ENCODE measurements around the gene SGSH.

Gene SGSH

DNA sequence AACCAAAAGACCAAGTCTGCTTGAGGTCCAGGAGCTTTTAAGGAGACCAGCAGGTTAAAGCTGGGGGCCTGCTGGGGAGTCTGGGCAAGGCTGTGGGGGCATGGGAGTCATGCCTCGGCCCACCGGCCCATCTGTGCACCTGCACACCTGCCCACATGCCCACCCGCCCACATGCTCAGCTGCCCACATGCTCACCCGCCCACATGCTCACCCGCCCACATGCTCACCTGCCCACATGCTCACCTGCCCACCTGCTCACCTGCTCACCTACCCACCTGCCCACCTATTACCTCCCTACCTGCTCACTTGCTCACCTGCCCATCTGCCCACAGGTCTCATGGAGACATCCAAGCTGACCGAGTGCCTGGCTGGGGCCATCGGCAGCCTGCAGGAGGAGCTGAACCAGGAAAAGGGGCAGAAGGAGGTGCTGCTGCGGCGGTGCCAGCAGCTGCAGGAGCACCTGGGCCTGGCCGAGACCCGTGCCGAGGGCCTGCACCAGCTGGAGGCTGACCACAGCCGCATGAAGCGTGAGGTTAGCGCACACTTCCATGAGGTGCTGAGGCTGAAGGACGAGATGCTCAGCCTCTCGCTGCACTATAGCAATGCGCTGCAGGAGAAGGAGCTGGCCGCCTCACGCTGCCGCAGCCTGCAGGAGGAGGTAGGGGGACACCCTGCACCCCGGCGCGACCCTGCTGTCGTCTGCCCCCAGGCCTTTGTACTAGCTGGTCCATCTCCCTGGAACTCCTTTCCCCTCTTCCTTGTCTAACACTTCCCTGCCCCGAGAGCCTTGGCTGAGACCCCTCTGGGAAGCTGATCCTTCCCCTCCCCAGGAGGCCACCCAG is 36.3 kb downstream of the SGSH start:
- DNase-seq (ENCODE audit: low read depth in 2 of 2), result no peak

DNA sequence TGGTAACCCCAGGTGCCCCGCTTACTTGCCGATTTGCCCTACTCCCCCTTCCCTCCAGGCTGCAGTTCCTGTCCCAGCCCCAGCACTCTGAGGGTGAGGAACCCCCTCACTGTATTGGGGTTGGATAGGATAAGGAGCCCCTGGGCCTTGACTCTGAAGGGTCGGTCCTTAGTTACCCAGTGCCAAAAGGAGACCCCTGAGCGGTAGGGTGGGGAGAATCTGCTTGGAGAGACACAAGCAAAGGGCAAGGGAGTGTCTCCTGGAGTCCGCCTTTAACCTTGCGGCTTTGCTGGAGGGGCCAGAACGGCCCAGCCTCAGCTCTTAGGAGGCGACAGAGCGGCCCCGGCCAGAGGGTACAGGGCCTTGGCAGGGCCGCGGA is 37.3 kb downstream of the SGSH start:
- DNase-seq (ENCODE audit: low read depth in 2 of 2), result no peak

DNA sequence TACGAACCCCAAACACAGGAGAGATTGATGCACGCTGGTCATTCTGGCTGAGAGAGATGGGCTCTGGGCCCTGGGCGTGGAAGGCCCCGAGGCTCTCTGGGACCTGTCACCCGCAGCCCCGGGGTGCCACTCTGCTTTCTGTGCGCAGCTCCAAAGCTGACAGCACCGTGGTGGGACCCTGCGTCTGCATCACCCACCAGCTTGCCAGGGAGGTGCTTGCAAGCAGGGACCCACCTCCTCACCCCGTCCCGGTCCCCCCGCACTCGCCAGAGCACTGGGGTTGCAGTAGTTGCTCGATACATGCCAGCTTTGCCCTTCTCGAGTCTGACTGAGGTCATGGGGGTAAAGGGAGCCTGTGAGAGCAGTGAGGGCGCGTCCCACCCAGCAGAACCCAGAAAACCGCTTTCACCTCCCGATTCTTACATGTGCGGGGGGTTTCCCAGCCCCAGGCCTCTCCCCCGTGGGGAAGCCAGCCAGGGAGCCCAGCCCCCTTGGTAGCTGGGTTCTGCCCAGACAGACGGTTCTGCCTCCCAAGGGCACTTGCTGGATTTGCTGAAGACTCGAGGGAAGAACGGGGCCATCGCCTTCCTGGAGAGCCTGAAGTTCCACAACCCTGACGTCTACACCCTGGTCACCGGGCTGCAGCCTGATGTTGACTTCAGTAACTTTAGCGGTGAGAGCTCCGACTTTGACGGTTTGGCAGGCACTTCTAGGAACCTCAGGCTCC is 37.9 kb downstream of the SGSH start:
- DNase-seq (ENCODE audit: low read depth in 2 of 2), result no peak

DNA sequence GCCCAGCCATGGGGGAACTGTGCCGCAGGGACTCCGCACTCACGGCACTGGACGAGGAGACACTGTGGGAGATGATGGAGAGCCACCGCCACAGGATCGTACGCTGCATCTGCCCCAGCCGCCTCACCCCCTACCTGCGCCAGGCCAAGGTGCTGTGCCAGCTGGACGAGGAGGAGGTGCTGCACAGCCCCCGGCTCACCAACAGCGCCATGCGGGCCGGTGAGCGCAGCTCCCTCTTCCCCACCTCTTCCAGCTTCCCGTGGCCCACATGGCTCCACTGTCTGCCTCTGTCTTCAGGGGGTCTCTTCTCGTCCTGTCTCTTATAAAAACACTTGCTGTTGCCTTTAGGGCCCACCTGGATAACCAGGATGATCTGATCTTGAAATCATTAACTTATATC is 38.7 kb downstream of the SGSH start:
- no peak for DNase-seq (ENCODE audit: low read depth in 2 of 2)

DNA sequence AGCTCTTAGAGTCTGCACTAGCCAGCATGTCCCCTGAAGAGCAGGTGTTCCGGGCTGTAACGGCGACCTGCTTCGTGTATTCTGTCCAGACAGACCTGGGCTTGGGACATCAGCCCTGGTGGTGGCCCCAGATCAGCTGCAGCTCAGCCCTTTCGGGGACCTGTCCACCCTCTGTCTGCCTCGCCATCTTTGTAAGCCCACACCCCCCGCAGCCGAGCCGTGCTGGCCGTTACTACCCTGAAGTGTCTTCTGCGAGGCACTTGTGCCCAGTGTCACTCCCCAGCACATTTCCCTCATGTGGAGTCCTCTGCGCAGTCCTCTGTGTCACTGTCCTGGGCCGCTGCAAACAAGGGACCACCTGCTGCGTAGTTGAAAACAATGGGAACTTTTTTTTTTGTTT is 39.9 kb downstream of the SGSH start:
- no peak for DNase-seq (ENCODE audit: low read depth in 2 of 2)

DNA sequence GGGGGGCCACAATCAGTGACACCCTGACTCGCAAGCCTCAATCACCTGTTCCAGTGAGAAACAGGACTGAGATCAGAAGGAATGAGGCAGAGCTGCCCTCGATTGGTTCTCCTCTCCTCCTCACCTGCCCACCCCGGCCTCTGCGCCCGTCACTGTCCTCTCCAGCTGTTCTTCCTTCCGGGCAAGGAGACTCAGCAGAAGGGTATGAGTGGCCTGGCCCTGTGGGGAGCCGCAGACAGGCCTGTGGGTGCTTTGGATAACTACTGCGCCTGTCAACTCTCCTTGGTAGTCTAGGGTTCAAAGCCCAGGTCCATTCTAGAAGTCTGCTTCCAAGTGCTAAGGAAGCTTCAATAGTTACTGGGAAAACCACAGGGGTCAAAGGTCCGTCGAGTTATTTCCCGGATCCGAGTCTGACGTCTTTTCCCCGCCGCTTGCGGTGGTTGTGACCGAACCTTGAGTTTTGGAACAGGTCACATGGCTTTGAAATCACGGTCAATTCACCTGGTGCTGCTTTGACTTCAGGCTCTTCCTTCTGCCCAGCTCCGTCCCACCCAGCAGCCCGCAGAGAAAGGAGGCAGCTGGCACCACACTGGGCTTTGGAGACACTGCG is 42.0 kb downstream of the SGSH start:
- no peak for DNase-seq (ENCODE audit: low read depth in 2 of 2)

DNA sequence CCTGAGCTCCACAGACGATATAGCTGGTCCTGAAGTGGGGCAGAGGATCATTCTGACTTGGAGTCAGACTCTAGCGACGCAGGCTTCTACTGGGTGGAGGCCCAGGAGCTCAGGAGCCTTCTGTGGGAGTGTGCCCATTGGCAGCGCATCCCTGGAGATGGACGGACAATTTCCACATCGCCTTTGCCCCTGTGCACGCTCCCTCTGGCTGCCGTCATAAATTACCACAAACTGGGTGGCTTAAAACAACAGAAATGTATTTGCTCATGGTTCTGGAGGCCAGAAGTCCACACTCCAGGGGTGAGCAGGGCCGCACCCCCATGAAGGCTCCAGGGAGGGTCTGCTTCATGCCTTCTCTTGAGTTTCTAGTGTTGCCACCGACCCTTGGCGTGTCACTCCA is 43.4 kb downstream of the SGSH start:
- no peak for DNase-seq (ENCODE audit: low read depth in 2 of 2)

DNA sequence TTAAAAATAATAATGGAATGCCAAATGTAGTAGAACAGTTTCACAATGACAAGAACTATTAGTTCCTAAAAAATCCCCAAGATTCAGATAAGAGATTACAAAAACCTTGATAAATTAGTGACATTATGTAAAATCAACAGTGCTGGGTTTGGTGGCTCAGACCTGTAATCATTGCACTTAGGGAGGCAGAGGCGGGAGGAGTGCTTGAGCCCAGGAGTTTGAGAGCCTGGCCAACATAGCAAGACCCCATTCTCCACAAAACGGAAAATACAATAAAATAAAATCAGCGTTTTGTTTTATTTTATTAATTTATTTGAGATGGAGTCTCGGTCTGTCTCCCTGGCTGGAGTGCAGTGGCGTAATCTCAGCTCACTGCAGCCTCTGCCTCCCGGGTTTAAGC is 46.2 kb downstream of the SGSH start:
- DNase-seq (ENCODE audit: low read depth in 2 of 2), result no peak

DNA sequence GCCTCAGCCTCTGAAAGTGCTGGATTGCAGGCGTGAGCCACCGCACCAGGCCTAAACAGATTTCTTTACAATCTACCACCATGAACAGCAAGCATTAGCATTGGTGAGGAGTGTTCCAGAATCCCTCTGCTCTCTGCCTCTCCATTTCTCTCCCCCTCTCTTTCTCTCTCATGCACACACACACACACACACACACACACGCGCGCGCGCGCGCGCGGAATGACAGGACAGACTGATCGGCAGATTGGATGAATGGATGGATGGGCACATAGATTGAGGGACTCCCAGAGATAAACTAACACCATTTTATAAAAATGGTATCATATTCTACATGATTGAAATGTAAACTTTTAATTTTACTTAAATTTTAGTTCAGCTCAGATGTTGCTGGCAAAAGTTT is 47.0 kb downstream of the SGSH start:
- DNase-seq (ENCODE audit: low read depth in 2 of 2), result no peak

DNA sequence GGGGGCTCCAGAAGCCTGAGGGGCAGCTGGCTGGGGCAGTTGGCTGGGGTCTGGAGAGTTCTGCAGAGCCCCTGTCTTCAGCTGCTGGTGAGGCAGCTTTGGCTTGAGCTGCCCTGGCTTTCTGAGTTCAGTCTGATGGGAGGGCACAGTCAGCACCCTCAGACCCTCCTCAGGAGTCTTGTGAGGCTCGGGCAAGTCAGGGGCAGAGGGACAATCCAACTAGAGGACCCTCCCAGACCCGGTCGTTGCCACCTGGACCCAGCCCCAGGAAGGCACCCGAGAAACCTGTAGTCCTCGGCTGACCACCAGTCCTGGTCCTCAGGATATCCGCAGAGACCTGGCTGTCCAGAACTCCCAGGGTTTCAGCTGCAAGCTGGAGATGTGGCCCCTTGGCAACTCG is 48.5 kb downstream of the SGSH start:
- no peak for DNase-seq (ENCODE audit: low read depth in 2 of 2)

DNA sequence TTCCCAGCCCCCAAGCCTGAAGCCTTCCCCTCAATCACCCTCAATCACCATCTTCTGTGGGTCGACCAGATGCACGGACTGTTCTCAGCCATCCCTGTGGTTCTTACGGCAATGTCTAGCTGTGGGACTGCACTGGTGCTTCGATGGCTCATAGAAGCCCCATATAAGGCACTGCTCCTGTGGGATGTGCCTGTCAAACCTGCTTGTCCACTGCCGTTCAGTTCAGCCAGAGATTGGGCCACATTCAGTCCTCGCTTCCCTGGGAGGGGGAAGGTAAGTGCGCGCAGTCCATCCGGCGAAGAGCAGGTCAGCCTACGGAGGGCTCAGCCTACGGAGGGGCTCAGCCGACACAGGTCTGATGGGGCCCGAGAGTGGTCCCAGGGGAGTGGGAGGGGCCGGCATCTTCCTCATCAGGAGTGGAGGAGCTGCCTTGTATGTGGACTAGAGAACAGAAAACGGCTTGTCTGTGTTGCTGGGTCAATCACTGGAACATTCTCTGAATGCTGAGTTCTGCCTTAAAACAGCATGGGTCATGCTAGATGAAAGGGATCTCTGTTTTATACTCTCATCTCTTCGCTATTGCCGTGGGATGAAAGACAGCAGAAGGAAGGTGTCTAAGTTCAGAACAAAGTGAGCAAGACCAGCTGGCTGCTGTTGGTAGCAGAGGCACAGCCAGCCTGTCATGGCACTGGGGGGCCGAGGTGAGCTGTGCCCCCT is 50.2 kb downstream of the SGSH start, which contains the start of gene CARD14:
CARD14 (plus strand) TSS at position 247 of the 717 bp plus-strand sequence. CDS start 11,409 bp downstream, outside the sequence.
- DNase-seq (ENCODE audit: low read depth in 2 of 2), result no peak

DNA sequence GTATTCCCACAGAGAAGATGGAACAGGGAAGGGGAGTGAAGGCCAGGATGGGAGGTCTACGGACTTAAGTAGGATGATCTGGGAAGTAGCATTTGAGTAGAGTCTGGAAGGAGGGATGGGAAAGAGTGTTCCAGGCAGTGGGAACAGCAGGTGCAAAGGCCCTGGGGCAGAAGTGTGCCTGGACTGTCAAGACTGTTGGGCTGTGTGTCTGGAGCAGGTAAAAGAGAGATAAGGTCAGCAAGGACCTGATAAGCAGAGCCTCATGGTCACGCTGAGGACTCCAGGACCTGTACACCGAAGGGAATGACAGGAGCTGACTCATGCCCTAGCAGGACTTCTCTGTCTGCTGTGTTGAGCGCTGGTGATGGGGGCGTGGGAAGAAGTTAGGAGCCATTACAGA is 51.0 kb downstream of the SGSH start:
- no peak for DNase-seq (ENCODE audit: low read depth in 2 of 2)

DNA sequence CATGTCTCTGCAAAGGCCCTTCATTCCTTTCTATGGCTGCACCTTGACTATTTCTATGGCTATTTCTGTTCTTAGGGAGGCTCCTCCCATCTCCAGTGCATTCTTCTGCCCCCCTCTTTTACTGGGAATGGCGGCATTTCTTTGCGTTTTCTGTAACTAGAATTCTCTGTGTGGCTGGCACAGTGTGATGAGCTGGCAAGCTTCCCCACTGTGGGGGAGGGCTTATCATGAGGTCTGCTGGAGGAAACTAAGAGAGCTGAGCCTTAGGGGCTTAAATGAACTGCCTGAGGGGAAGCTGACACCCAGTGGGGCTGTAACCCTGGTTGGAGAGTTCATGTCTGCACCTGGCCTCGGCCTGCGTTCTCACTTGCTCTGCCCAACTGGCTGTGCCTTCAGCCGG is 51.8 kb downstream of the SGSH start:
- DNase-seq (ENCODE audit: low read depth in 2 of 2), result no peak

DNA sequence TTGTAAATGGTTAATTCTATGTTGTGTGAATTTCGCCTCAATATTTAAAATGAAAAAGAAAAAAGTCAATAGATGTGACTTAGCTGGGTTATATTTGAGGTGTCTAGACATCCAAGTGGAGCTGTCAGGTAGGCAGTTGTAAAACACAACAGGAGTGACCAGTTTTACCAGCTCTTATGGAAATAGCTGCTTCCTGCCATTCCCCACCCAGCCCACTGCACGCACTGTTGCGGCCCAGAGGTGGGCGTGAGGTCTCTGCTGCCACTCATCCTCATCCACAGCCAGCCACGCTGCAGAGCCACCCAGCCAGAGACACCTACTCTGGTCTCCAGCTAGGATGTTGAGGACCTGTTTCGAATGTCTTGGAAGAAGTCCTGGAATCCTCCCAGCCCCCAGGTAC is 53.7 kb downstream of the SGSH start:
- no peak for DNase-seq (ENCODE audit: low read depth in 2 of 2)

DNA sequence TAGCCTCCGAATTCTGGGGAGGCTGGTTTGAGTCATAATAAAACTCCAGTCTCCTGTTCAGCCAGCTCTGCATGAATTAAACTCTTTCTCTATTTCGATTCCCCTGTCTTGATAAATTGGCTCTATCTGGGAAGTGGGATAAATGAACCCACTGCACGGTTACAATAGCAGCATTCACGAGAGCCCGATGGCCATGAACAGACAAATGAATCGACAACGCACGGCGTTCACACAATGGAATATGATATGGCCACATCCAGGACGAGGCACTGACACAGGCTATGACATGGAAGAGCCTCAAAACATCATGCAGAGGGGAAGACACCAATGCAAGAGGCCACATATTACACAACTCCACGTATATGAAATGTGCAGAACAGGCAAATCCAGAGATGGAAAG is 55.9 kb downstream of the SGSH start:
- DNase-seq (ENCODE audit: low read depth in 2 of 2), result no peak

DNA sequence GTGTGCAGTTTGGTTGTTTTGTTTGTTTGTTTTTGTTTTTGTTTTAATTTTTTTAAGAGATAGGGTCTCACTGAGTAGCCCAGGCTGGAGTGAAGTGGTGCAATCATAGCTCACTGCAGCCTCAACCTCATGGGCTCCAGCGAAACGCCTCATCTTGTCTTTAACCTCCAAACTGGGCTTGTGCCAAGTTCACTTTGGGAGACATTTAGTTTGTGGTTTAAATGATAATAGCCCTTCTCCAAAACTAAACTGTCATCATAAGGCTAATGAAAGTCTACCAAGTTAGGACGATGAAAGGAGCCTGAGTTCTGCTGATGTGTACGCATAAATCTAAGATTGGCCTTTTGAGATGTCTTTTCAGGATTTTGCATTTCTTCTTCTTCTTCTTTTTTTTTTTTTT is 56.8 kb downstream of the SGSH start:
- DNase-seq (ENCODE audit: low read depth in 2 of 2), result no peak

DNA sequence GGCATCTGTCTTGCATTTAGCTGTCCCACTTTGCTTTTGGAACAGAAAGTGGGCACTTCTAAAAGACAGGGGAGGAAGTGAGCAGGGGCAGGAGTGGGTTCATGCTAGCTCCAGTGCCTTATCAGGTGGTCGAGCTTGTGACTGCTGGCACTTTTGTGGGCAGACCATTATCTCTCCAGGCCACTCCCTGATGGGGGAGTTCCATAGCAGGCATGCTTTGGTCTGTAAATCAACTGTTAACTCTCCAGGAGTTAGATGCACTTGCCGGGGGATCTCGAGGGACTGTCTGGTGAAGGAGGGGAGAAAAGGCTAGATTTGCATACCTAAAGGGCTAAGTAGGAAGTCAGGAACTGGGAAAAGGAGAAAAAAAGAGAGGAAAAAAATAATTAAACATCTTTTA is 59.6 kb downstream of the SGSH start:
- no peak for DNase-seq (ENCODE audit: low read depth in 2 of 2)
